HG02840 (cell line): ENCODE data around the gene BFSP2.
"Not testable (repeated sequence)": the region's sequence is repeated elsewhere in the genome, so short reads cannot be mapped to it uniquely, and the experiment has no call there.

Experiments
- ATAC-seq: cut with Tn5 transposase; IDR thresholded peaks from one replicate; pipeline ENCODE4 v1.9.1; 2021; ENCODE audit warnings: mild to moderate bottlenecking, moderate library complexity, moderate number of reproducible peaks; ENCODE audit not compliant: unreplicated experiment, low FRiP score

The BFSP2 gene

DNA sequence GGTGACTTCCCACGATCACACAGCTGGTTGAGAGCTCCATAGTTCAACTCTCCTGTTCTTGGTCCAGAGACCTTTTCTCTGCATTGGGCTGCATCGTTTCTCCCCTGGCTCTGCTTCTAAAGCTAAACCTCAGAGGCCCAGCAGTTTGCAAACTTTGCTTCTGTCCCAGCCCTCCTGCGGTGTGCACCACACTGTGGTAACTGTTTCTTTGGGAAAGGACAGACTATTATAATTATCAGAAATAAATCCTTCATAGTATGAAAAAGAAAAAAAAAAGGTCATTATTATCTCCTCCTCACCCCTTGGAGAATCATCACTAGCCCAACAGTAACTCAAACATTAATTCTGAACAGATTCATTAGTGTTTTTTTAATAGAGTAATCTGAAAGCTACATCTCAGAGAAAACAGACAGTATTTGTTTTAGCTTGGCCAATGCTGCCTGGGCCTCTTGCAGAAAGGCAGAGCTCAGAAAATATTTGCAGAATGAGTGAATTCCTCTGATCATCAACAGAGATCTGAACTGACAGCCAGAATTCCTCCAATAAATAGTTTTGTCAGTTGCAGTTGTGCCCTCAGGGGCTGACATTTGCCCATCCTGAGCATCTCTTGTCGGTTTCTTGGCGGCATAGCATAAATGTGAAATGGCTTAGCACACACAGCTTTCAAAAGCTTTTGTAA, 52.9 kb downstream of the BFSP2 start:
- ATAC-seq = no peak

DNA sequence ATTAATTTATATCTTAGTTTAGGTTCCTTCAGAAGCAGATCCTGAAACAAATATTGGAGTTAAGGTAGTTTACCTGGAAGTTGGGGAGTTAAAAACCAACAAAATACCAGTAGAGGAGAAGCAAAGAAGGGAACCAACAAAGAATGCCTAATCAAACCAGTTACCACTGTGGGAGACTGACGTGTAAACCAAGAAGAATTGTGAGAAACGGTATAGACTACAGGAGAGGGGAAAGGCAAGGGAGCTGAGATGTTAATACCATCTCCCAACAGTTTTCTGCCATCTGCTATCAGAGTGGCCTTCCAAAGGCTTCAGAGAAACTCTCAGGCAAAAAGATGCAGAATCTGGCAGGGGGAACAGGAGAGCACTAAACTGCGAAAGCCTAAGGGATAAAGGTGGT, 53.5 kb downstream of the BFSP2 start:
- ATAC-seq = no peak

DNA sequence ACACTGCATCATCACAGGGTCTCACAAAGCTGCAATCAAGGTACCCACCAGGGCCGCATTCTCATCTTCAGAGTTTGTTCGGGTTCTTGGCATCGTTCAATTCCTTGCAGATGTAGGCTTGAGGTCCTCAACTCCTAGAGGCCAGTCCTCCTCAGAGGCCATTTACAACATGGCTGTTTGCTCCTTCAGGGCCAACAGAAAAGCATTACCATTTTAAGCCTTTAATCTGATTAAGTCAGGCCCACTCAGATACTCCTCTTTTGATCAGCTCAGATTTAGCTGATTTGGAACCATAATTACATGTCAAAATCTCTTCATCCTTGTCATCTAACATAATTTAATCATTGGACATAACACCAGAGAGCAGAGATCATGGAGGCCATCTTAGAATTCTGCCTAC, 55.4 kb downstream of the BFSP2 start:
- ATAC-seq = no peak

DNA sequence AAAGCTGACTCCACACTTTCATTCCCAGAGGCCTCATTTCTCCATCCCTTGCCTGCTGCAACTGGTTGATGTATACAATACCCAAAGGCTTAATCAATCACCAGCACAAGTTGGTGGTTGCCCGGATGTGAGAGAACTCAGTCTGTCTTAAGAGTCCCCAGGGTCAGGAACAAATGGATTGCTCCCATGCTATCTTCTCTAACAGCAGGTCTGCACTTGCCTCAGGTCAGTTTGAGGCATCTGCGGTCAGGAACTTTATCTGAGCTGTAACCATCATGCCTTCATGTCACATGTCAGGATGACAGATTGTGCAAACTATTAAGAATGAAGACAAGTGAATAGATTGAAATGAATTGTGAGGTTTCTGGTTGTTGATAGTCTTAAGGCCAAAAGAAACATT, 56.1 kb downstream of the BFSP2 start:
- ATAC-seq = no peak

DNA sequence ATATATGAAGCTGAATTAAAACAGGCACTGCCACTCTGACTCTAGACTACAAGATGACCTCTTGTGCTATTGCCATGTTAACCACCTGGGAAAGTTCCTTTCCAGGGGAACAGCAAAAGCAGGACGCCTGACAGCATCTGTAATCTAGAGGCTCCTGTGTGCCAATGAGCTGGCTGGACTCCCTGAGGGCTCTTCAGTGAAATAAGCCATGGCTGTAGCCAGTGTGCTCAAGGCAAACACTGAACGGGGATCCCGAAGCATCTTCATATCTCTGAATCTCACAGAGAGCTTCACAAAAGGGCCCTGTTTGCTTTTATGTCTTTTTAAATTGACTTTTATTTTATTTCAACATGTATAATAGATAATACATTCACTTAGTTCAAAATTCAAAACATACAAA, 57.2 kb downstream of the BFSP2 start:
- no peak for ATAC-seq

DNA sequence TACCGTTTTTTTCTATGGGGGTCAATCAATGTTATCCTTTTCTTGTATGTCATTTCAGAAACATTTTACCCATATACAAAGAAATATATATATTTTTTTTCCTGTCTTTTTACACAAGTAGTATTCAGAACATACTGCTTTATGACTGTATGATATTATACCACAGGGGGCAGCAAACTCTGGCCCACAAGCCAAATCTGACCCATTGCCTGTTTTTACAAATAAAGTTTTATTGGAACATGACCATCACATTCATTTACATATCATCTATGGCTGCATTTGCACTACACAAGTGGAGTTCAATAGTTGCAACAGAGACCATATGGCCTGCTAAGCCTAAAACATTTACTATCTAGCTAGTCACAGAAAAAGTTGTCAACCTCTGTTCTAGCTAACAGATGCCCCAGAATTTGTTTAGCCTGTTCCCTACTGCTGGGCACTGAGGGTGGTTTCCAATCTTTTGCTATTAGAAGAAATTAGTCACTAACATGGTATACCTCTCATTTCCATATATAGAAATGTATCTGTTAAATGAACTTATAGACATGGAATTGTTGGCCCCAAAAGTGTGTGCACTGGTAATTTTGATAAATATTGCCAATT, 57.7 kb downstream of the BFSP2 start:
- no peak for ATAC-seq

DNA sequence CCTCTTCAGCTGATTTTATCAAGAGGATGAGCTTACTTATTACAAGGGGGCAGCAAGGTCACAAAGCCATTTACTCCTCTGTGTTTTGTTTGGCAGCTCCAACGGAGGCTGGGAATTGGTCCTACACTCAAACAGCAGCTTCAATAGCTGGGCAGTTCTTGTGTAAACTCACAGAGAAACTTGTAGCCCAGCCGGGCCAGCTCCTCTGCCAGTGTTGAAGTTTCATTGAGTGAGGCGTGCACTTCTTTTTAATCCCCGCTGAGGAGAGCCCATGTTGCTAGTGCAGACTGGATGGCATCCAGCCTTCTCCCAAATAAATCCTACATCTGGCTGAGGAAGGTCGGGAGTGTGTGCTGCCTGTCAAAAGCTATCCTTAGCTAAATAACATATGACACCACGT, 59.5 kb downstream of the BFSP2 start:
- ATAC-seq = no peak

DNA sequence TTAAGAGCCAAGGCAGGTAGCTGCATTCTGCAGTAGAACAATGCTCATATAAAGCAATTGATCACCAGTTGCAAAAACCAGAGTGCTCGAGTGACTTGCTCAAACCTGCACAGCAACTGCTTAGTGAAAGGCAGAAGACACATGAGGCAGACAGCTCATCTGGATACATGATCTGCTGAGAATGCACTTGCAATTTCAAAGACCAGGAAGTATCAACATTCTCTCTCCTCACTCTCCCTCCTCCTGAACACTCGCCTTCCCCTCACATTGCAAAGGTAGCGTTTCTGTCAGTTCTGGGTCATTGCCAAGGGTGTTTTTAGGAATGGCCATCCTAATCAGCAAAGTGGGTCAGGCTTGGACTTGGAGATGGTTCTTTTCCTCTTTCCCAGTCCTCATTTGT, 61.0 kb downstream of the BFSP2 start:
- no peak for ATAC-seq

DNA sequence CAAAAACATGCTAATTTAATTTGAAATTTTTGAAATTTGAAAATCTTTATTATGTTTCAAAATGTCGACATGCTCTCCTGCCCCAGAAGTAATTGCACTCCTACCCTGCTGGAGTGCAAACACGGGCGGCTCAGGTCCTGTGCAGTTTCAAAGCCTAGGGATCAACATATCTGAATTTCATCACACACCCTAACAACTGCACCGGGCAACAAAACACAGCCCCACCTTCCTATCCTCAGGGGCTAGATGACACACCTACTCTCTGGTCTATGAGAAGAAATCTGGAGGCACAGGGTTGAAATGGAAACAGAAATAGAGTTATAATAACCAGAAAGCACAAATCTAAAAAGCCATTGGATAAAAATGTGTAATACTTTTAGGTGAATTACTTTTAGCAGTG, 61.4 kb downstream of the BFSP2 start:
- no peak for ATAC-seq

DNA sequence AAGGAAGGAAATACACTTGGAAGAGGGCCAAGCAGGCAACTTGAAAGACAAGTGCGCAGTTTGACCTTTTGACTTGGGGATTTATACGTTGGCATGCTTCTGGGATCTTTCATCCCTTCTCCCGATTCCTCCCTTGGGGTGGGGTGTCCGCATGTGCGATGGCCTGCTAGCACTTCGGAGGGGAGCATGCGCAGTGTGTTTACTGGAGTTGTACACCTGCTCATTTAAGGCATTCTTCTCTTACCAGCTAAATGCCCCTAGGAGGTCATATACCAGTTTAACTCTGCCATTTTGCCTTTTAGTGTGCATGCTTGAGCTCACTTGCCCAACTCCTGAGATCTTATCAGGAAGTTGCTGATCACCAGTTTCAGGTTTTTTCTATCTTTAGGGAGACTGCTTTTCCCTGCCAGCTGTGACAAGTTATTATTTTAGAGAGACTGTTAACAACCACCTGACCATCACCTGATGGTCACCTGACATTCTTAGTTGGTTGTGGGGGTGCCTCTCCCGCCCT, 63.5 kb downstream of the BFSP2 start:
- ATAC-seq = no peak

DNA sequence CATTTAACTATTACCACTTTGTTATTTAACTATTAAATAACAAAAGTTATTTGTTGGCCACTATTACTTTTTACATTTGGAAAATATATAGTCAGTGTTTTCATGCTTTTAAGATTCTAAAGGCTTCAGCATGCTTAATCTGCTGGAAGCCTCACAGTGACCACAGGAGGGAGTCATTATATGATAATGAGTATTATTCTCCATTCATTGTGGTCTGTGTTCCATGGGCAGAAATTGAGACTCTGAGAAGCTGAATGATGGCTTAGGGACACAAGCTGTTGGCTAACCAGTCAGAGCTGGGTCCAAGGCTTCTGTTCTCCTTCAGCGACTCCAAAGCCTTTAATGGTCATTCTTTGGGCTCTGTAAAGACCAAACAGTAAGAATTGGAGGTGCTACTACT, 64.7 kb downstream of the BFSP2 start:
- ATAC-seq = no peak

DNA sequence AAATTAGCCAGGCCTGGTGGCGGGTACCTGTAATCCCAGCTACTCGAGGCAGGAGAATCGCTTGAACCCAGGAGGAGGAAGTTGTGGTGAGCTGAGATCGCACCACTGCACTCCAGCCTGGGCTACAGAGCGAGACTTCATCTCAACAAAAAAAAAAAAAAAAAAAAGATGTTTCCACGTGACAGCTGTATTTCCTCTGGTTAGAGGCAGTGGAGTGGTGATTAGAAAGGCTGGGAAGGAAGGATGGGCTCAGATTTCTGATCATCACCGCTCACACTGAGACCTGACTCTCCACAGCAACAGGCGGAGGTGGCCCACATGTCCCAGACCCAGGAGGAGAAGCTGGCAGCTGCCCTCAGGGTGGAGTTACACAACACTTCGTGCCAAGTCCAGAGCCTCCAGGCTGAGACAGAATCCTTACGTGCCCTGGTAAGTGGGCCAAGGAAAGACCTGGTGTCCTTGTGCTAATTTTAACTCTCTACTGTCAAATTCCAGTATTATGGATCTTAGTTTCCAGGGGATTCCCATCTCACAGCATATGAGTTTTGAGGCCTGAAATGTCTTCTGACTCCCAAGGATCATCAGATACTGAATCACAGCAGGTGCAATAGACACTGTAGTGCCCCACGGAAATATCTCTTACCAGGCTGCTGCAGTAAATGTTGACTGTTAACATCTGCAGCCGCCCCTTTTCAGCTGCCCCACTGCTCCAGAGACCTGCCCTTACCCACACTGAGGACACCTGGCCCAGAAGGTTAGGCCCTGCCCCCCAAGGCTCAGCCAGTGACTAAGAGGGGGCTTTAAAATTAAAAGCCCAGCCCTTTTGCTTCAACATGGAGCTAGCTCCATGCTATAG, 66.9 kb downstream of the BFSP2 start:
- ATAC-seq = no peak

DNA sequence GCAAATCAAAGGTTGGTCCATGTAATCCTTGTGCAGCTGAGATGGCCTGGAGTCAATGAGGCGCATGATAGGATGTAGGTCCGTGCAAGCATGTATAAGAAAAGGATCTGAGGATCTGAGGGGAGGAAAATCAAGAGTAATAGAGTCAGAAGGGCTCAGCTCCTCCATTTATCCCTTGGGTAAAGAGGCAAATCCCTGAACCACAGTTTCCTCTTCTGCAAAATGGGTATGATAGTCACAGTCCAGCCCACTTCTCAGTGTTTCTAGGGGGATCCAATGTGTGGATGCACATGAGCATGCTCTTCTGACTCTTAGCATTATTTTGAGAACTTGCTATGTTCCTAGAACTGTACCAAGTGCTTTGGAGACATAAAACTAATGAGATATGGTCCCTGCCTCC, 67.9 kb downstream of the BFSP2 start:
- ATAC-seq = no peak

DNA sequence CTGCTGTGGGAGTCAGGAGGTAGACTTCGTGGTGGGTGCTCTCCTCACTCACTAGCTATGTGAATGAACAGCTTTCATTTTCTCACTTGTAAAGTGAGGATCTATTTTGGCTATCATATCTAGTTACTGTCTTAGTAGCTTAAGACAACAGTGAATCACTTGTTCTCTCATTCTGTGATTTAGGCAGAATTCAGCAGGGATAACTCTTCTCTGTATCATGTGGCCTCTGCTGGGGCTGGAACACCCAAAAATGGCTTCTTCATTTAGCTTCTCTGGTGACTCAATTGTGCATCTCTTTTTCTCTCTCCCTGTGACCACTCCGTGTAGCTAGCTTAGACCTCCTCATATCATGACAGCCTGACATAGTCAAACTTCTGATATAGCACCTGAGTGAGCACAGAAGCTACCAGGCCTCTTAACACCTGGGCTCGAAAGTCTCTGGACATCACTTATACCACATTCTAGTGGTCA, 68.4 kb downstream of the BFSP2 start:
- no peak for ATAC-seq

DNA sequence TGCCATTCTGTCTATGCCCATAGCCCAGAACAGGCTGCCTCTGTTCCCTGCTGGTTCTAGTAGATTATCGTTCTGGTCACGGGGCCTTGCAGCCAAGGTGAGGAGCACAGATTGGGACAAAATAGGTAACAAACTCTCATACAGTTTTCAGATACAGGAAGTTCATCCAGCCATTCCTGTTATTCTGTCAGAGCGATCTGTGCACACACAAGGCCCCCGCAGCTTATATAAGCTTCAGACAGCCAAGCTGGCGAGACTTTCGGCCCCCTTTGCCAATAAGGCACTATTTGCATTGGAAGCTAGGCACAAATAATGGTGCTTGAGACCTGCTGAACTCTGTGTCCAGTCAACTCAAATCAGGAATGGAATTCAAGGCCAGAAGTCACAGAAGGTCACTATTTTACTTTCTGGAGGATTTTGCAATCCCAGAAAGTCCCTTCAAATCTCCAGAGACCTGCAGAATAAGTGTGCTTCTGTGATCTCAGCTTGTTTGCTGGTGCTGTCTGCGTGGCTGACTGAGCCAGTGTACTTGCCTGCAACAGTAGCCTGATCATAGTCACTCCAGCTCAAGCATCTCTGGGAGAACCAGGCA, 69.4 kb downstream of the BFSP2 start:
- no peak for ATAC-seq

DNA sequence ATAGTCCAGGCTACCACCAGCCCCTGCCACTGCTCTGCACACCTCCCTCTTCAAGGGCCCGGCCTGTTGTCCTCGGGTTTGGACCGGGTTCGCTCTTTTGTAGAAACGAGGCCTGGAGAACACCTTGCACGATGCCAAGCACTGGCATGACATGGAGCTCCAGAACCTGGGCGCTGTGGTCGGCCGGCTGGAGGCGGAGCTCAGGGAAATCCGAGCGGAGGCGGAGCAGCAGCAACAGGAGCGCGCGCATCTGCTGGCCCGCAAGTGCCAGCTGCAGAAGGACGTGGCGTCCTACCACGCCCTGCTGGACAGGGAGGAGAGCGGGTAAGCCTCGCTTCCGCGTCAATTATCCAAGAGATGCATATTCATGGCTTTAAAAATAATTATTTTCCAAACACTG, 72.4 kb downstream of the BFSP2 start:
- no peak for ATAC-seq

DNA sequence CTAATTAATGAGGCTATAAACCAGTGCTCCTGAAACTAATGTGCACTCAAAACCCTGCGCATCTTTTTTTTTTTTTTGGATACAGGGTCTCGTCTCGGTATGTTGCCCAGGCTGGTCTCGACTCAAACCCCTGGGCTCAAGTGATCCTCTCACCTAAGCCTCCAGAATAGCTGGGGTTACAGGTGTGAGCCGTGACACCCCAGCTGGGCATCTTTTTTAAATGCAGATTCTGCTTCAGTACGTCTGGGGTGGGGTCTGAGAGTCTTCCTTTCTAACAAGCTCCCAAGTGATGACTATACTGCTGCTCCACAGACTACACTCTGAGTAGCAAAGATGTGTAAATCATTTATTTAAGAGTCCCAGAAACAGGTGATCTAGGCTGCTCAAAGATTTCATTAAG, 73.0 kb downstream of the BFSP2 start:
- no peak for ATAC-seq

DNA sequence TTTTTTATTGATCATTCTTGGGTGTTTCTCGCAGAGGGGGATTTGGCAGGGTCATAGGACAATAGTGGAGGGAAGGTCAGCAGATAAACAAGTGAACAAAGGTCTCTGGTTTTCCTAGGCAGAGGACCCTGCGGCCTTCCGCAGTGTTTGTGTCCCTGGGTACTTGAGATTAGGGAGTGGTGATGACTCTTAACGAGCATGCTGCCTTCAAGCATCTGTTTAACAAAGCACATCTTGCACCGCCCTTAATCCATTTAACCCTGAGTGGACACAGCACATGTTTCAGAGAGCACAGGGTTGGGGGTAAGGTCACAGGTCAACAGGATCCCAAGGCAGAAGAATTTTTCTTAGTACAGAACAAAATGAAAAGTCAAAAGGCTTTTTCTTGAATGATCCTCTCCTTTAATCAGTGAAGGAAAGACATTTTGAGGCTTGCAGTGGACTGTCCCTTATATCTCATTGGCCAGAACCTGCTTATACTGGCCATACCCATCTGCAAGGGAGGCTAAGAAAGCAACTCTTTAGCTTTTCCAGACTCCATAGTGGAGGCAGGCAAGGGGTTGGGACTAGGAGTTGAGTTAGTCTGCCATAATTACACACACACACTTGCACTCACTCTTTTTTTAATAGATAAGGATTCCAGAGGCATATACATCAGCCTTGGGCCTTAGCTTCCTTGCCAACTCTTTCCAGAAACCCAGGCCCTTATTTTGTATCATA, 73.8 kb downstream of the BFSP2 start:
- not testable (repeated sequence) for ATAC-seq

DNA sequence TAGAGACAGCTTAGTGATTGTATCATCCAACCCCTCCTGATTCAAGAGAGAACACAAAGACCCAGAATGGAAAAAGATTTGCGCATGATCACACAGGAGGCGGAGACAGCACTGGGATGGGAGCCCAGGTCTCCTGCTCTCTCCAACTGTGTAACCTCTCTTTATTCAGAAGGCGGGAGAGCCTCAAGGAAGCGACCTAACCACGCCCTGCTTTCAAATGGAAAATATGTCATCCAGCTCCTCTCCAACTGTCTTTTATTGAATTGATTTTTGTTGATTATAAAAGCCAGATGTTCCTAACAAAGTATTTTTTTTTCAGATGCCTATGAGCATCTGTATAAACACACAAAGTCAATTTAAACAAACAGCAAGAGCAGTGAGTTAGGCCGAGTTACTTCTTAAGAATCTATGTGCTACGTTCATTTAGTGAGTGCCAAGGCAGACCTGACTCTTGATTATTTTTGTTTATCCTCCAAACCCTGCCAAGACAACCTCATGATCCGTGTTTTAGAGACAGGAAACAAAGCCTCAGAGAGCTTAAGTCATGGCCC, 74.5 kb downstream of the BFSP2 start:
- ATAC-seq = no peak

DNA sequence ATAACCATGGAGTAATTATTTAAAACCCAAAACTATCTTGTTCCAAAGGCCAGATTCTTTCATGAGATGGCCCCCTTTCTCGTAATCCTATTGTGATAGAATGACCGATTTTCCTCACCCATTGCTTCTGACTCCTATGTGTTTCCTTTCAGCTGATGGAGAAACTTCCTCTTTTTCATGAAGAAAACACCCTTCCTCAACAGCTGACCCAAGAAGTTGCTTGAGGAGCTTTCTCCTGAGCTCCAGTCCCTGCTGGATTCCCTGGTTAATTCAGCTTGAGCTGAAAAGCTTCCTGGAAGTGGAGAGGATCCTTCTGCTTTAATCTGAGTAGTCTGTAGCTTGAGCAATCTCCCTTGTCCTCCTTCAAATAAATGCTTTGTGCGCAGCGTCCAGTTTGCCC, 75.0 kb downstream of the BFSP2 start:
- no peak for ATAC-seq
